Stimulated activated CD4-positive, alpha-beta T cell treated with anti-CD3 and anti-CD28 coated beads, TNF-alpha, amount 100 ng/mL, for 48 hours (primary cell): ENCODE data around the gene TNFRSF9.
A peak's percentile ranks its signal among the peaks of the same experiment; 100 is the strongest.
"Not testable (repeated sequence)": the region's sequence is repeated elsewhere in the genome, so short reads cannot be mapped to it uniquely, and the experiment has no call there.

ENCODE experiments used
- DNase-seq, 3 donors: peaks; one replicate each; pipeline ENCODE4 v3.0.0-alpha.2; 2020; ENCODE audit warnings: low read depth in 3 of 3

TNFRSF9 gene

DNA sequence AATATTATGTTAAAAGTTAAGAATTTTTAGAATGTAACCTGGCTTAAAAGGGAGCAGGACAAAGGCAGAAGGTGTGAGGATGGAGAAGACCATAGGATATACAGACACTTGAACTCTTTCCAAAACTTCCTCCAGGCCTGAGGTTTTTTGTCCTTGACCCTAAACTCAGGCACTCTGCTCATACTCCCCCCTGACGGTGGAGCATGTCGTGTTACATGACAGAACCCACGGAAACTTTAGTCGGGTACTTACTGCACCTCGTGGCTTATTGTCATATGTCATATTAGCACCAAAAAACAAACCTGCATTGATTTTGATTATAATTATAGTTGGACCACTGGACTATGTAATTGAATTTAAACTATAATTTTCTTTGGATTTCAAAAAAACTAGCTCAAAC, 20.8 kb downstream of the TNFRSF9 start:
- DNase-seq = no peak

DNA sequence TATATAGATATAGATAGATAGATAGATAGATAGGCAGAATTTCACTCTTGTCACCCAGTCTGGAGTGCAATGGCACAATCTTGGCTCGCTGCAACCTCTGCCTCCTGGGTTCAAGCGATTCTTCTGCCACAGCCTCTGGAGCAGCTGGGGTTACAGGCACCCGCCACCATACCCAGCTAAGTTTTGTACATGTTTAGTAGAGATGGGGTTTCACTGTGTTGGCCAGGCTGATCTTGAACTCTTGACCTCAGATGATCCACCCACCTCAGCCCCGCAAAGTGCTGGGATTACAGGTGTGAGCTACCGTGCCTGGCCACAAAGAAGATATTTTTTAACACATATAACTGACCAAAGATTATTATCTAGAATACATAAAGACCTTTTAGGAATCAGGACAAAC, 22.7 kb downstream of the TNFRSF9 start:
- DNase-seq = not testable (repeated sequence)

DNA sequence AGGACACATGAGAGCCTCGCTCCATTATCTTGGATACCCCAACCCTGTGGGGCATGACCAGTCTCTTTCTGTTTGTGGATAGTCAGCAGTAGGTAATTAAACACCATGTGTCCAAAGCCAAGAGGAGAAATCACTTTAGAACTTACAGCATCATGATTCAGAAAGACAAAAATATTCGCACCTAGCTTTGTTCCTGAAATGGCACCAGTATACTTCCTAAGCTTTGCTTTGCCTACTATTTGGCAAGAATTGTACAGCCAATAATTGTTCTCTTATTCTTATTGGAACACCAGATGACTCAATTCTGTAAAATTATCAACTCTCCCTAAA, 24.2 kb downstream of the TNFRSF9 start:
- DNase-seq = no peak

DNA sequence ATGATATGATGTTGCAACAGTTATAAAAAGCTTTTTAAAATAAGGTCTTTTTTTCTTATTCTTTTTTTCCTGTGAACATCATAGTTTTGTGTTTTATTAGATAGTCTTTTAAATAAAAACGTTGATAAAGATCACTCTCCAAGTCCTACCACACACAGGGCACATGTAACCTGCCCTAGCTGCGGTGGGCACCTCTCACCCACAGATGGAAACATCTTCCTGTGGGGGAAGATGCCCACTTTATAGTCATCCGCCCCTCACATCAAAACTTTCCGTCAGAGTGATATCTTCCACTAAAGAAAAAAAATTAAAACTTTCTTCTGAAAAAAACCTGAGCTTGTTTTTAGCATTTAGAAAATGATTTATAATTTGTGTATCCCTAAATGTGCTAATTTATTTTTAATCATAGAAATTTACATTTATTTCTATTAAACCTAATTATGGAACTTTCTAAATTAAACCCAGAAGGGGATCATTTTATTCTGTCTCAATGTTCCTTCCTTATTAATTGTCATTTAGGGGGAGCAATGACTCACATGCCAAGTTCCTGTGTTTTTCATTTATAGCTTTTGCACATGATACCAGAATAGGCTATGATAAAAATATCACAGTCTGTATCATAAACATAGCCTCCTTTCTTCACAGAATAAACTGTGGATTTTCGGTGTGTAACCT, 24.7 kb downstream of the TNFRSF9 start:
- no peak for DNase-seq

DNA sequence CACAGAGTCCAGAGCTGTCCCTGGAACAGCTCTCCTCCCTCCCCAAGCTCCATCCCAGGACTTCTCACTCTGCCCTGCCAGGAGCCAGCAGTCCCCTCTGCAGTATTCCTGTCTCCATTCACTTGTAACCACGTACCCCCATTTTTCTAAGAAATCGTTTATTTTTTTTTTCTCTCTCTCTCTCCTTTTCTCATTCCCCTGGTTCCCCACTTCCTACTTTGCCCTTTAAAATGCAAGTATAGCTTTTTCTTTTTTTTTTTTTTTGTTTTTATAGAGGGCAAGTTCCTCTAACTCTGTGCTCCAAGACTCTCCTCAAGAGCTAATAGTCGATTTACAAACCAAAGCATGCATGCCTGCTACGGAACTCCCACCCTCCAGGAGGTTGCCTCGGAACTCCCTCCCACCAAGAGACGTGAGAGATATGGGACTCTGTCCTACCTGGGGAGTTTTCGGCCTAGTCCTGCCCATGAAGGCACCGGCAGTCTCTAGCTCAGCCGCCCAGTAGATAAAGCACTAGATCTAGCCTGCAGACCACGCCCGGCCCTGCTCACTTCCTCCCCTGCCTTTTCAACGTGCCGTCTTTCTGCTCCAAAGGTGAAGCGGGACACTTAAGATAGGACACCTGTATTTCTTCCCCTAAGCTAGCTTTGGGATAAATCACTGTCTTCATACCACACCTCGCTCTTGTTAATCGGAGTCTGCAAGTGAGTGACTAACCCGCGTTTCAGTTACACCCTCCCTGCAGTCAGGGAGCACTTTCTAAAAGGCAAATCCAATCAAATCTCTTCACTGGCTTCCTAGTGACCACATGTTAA, 27.7 kb downstream of the TNFRSF9 start:
- no peak for DNase-seq

DNA sequence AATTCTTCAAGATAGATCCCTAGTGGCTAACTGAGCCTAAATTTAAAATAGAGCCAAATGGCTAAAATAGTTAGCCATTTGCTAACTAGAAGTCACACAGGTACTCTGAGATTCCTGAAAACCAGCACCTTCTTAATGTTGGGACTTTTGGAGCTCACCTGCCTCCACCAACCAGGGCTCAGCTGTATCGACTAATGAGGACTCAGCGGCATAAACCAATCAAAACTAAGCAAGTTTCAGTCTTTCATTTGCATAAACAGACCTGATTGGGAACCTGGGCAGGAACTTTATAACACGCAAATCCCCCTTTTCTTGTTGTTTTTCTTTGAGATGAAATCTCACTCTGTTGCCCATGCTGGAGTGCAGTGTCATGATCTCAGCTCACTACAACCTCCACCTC, 28.5 kb downstream of the TNFRSF9 start:
- DNase-seq = no peak

DNA sequence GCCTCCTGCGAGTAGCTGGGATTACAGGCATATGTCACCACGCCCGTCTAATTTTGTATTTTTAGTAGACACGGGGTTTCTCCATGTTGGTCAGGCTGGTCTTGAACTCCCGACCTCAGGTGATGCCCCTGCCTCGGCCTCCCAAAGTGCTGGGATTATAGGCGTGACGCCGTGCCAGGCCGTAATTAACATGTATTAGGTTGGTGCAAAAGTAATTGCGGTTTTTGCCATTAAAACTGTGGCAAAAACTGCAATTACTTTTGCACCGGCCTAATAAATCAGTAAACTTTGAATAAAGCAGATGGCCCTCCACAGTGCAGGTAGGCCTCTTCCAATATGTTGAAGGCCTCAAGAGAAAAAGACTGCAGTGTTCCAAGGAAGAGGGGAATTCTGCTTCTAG, 35.4 kb downstream of the TNFRSF9 start:
- no peak for DNase-seq

DNA sequence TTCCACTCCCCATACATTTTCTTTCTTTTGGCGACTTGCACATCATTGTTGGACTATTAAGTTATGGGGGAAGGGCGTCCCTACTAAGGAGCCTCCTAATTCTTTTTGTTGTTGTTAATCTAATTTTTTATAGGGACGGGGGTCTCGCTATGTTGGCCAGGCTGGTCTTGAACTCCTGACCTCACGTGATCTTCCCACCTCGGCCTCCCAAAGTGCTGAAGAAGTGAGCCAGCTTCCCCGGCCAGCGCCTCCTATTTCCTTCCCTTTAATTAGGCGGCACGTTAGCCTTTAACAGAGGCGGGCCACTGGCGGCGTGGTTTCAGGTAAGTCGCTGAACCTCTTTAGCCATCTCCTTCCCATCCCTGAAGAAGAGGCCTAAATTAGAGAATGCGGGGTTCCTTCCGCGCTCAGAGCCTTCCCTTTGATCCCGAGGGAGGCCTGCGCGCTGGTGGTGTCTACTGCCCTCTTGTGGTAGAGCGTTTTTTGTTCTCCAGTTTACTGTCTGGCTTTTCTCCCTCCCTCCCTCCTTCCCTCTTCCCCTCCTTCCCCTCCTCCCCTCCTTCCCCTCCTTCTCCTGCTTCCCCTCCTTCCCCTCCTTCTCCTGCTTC, 38.1 kb downstream of the TNFRSF9 start:
- DNase-seq = peak; percentile 20 to 51 (median 37)

DNA sequence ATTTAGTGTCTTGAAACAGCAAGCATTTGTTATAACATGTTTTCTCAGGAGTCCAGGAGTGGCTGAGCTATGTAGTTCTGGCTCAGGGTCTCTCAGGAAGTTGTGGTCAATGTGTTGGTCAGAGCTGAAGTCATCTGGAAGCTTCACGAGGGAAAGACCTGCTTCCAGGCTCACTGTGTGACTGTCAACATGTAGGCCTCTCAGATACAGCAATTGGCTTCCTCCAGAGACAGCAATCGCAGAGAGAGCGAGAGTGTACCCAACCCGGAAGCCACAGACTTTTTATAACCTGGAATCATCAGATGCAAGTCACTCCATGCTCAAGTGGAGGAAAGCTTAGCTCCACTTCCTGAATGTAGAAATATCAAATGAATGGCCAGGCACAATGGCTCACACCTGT, 40.9 kb downstream of the TNFRSF9 start:
- no peak for DNase-seq

DNA sequence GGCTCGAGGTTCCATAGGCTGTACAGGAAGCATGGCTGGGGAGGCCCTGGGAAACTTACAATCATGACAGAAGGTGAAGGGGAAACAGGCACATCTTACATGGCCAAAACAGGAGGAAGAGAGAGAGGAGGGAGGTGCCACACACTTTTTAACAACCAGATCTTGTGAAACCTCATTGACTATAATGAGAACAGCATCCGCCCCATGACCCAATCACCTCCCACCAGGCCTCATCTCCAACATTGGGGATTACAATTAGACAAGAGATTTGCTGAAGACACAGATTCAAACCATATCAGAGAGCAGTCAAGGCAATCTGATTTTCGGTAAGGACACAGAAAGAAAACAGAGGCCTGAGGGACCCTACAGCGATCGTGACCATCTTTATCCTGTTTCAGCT, 41.7 kb downstream of the TNFRSF9 start:
- no peak for DNase-seq

DNA sequence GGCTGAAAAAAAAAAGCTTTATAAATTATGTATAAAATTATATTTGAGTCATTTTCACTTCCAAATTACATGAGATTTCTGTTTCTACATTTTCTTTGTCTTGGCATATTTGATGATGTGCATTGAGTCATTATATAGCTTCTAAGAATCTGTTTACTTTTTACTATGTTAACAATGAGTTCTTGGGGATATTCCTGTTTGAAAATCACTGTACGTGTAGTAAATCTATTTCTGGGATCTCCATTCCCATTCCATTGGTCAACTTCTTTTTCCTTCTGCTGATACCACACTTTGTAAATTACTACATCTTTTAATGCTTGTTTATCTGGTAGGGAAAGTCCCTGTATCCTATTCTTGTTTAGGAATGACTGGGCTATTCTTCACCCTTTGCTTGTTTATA, 43.6 kb downstream of the TNFRSF9 start:
- no peak for DNase-seq

DNA sequence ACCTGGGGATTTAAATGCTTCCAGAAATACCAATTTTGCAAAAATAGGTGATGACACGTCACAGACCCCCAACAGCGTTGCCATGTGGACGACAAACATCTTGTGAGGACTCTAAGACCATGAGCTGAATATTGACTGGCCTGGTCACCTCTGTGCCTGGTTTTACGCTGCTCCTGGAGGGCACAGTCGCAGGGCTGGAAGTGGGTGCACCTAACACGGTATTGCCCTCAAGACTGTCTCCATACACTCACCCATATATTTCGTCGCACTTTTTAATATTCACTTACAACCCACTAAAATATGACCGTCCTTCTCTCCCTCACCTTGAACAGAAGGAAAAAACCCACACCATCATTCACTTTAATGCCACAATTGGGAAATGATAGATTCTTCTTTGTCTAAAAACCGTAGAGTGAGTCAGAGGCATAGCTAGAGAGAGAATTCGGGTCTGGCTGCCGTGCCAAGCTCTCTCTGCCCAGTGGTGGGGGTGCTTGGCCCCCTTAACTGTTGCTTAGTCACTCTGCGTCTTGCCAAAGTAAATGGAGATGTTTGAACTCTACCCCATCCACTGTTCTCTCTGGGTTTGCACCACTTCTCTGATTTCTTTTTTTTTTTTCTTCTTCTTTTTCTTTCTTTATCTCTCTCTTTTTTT, 47.0 kb downstream of the TNFRSF9 start:
- no peak for DNase-seq

DNA sequence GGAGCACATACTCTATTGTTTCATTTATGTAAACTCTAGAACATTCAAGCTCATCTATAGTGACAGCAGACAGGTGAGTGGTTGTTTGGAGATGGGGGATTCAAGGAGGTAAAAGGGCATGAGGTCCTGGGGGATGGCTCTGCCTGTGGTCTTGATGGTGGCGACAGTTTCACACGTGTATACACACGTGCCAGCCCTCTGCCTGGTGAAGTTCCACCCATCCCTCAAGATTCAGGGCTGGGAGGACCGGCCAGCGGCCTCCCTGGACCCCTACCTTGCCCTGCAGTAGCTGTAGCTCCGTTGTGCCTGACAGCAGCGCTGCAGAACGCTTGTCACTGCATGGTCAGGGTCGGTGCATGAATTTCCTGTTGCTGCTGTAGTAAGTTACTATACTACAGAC, 48.8 kb downstream of the TNFRSF9 start:
- no peak for DNase-seq

DNA sequence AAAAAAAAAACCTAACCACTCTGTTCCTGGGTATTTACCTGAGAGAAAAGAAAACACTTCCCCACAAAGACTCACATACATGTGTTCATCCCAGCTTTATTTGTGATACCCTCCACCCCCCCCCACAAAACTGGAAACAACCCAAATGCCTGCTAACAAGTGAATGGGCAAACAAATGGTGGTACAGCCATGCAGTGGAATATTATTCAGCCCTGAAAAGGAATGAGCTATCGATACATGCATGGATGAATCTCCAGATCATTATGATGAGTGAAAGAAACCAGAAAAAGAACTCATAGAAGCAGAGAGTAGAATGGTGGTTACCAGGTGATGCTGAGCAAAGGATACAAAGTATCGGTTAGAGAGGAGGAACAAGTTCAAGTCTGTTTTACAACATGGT, 49.8 kb downstream of the TNFRSF9 start:
- no peak for DNase-seq

DNA sequence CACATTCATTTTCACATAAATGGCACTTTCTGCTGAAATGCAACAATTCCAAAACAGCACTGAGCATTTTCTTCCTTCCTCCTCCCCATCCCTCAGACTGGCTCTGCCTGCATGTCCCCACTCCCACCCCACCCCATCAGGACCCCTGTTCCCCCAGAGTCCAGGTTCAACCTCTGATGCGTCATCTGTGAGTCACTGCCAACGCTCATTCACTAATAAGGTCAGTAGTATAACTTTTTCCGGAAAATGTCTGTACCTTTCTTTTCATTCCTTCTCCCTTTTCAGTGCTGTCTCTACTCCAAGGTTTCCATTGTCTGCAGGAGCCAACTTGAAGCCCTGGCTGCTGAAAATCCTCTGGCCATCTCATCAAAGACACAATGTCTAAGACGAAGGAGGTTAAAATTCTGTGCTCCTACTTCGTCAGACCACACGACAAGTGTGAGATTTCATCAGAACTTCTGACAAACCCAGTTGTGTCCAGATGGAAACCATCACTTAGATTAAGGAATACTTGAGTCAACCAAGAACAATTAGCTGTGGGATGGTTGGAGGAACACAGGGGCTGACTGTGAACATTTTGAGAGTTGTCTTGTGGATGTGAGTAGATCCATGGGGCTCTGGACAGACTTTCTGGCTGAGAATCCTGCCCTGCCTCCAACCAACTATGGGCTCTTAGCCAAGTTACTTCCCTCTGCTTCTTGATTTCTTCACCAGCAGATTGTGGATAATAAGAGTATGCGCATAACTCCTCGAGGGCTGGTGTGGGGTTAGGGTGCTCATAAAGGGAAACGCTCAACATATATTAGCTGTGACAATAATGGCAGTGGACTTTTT, 52.2 kb downstream of the TNFRSF9 start:
- no peak for DNase-seq

DNA sequence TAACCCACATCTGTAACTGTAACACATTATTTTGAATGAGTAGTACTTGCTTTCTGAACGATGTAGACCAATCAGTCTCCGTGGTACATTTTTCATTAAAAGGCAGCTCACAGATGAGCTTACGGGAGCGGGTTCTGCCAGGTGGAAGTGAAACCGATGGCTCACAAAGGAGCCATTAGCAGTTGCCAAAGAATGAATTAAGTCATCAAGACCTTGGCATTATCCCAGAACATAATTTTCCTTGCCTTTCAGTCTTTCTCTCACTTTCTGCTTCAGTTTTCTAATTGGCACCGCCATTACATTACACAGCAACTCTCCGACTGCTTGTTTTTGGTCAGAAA, 54.3 kb downstream of the TNFRSF9 start:
- DNase-seq = no peak

DNA sequence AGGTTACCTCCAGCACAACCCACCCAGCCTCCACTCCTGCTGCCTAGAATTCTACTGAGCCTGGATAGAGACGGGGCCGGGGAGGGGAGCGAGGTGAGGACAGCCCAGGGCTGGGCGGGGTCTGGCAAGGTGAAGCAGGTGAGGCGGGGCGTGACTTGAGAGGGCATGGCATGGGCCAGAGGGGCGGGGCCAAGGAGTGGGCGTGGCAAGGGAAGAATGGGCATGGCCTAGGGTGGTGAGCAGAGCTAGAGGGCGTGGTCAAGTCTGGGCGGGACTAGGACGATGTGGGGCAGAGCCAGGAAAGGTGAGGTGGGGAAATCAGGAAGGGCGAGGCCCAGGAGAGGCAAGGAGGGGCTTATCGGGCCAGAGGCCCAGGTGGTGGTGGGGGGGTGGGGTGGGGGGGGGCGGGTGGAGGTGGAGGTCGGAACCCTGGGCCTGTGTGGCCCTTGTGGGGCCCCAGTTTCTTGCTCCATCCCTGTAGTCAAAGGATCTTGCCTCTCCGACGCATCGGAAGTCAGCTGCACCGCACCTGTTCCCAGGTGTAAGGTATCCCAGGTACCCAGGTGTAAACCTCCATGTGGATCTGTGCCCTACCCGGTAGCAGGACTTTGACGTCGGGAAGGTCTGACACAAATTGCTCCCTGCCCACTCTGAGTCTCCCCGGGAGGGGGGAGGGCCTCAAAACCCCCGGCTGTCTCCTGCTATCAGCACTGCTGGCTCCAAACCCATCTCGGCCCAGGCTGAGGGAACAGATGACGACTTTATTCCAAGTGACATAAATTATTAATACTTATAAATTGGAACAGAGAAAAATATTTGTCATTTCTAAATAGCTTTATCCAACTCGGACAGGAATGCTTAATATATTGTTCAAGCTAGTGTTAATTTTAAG, 54.9 kb downstream of the TNFRSF9 start:
- peak; percentile 3 to 37 (median 31) for DNase-seq

DNA sequence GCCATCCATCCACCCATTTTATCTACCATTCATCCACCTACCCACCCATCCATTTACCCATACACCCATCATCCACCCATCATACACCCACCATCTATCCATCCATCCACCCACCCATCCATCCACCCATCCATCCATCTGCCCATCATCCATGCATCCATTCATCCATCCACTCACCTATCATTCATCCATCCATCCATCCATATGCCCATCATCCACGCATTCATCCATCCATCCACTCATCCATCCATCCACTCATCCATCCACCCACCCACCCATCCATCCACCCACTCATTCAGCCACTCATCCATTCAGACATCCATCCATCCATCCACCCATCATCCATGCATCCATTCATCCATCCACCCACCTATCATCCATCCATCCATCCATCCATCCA, 55.9 kb downstream of the TNFRSF9 start:
- no peak for DNase-seq

DNA sequence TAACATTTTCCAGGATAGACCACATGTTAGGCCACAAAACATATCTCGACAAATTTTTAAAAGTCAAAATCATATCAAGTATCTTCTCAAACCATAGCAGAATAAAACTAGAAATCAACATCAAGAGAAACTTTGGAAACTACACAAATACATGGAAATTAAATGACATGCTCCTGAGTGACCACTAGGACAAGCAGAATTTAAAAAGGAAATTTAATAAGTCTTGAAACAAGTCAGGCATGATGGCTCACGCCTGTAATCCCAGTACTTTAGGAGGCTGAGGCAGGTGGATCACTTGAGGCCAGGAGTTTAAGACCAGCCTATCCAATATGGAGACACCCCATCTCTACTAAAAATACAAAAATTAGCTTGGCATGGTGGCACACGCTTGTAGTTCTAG, 61.4 kb downstream of the TNFRSF9 start:
- no peak for DNase-seq

DNA sequence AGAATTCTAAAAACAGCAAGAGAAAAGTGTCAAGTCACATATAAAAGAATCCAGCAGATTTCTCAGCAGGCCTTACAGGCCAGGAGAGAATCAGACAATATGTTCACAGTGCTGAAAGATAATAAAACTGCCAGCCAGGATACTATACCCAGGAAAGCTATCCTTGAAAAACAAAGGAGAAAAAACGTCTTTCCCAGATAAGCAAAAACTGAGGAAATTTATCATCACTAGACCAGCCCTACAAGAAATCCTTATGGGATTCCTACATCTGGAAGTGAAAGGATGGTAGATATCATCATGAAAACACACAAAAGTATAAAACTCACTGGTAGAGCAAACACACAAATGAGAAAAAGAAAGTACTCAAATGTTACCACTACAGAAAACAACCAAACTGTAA, 62.6 kb downstream of the TNFRSF9 start:
- no peak for DNase-seq
